Activated CD8-positive, alpha-beta memory T cell treated with anti-CD3 and anti-CD28 coated beads, Interleukin-2, amount 50 U/mL, for 24 hours (primary cell): ENCODE measurements around the gene RNASE1.
"Not testable (repeated sequence)": the region's sequence is repeated elsewhere in the genome, so short reads cannot be mapped to it uniquely, and the experiment has no call there.

Experiments
- DNase-seq: peaks from one replicate; pipeline ENCODE4 v3.0.0-alpha.2; 2020; ENCODE audit errors: extremely low read depth

The RNASE1 gene

GRCh38 chr14:20802341-20803084 is at the start of gene RNASE1:
Gene RNASE1 (minus strand): TSS chr14:20802844. CDS start chr14:20802068, 776 bp downstream.
- DNase-seq, result no peak

- no peak for DNase-seq
These were observed 46.4 kb upstream of the RNASE1 start for GRCh38 chr14:20848955-20849570.

GRCh38 chr14:20848316-20848954 is 45.8 kb upstream of the RNASE1 start:
- no peak for DNase-seq

GRCh38 chr14:20846560-20846959 is 43.9 kb upstream of the RNASE1 start:
- no peak for DNase-seq

- DNase-seq, result no peak
These were observed 38.5 kb upstream of the RNASE1 start for GRCh38 chr14:20841096-20841495.

GRCh38 chr14:20837831-20838230 is 35.2 kb upstream of the RNASE1 start:
- DNase-seq, result no peak

- DNase-seq, result no peak
These were observed 34.2 kb upstream of the RNASE1 start for GRCh38 chr14:20836668-20837338.

GRCh38 chr14:20834899-20835298 is 32.3 kb upstream of the RNASE1 start:
- no peak for DNase-seq

- DNase-seq, result no peak
These were observed 28.2 kb upstream of the RNASE1 start for GRCh38 chr14:20830831-20831230.

GRCh38 chr14:20828024-20828694 is 25.5 kb upstream of the RNASE1 start:
- not testable (repeated sequence) for DNase-seq

- DNase-seq, result no peak
These were observed 24.7 kb upstream of the RNASE1 start for GRCh38 chr14:20827326-20827725.

GRCh38 chr14:20826666-20827065 is 24.0 kb upstream of the RNASE1 start:
- not testable (repeated sequence) for DNase-seq

GRCh38 chr14:20823859-20824258 is 21.2 kb upstream of the RNASE1 start:
- no peak for DNase-seq

GRCh38 chr14:20821521-20822108 is 19.0 kb upstream of the RNASE1 start:
- not testable (repeated sequence) for DNase-seq

GRCh38 chr14:20820063-20820904 is 17.6 kb upstream of the RNASE1 start:
- DNase-seq, result no peak

GRCh38 chr14:20818861-20819260 is 16.2 kb upstream of the RNASE1 start:
- DNase-seq, result no peak

GRCh38 chr14:20815946-20816345 is 13.3 kb upstream of the RNASE1 start:
- DNase-seq, result not testable (repeated sequence)

GRCh38 chr14:20811986-20812975 is 9.6 kb upstream of the RNASE1 start:
- no peak for DNase-seq

GRCh38 chr14:20809917-20810316 is 7.3 kb upstream of the RNASE1 start:
- DNase-seq, result no peak
